AG09309 (cell line): Measurements from ENCODE around the gene NARS2.
"Not testable (repeated sequence)": the region's sequence is repeated elsewhere in the genome, so short reads cannot be mapped to it uniquely, and the experiment has no call there.

Experiments used
- DNase-seq: peaks from one replicate; pipeline ENCODE4 v3.0.0-alpha.2; 2010; ENCODE audit warnings: low read depth
- H3K4me3 ChIP-seq: 2 replicates; pipeline ENCODE4 v1.5.1; 2011; ENCODE audit warnings: mild to moderate bottlenecking, low read depth, low read length, moderate library complexity; ENCODE audit not compliant: control insufficient read depth
- CTCF ChIP-seq: IDR thresholded peaks from 2 replicates; pipeline ENCODE4 v1.5.1; 2011; ENCODE audit warnings: mild to moderate bottlenecking, low read depth, low read length, inconsistent platforms; ENCODE audit not compliant: insufficient read depth, control insufficient read depth; ENCODE audit errors: missing control alignments

NARS2 gene

GRCh38 chr11:78555592-78555991, 19.1 kb downstream of the NARS2 start:
- DNase-seq = no peak
- no peak overlapping the region for H3K4me3 ChIP-seq
- TF ChIP-seq CTCF = no peak

GRCh38 chr11:78552881-78553280, 21.8 kb downstream of the NARS2 start:
- no peak for DNase-seq
- H3K4me3 ChIP-seq = no peak overlapping the region
- no peak for TF ChIP-seq CTCF

- not testable (repeated sequence) for DNase-seq, H3K4me3 ChIP-seq
Observed at GRCh38 chr11:78552139-78552538, 22.5 kb downstream of the NARS2 start.

- DNase-seq = no peak
- TF ChIP-seq CTCF = no peak
- no peak overlapping the region for H3K4me3 ChIP-seq
Observed at GRCh38 chr11:78551066-78551465, 23.6 kb downstream of the NARS2 start.

- no peak for DNase-seq
- TF ChIP-seq CTCF = no peak
- no peak overlapping the region for H3K4me3 ChIP-seq
Observed at GRCh38 chr11:78549624-78550409, 24.8 kb downstream of the NARS2 start.

- H3K4me3 ChIP-seq = no peak overlapping the region
- no peak for DNase-seq
- TF ChIP-seq CTCF = no peak
Observed at GRCh38 chr11:78548911-78549590, 25.6 kb downstream of the NARS2 start.
